ENCODE results near the gene KAT2A.

- TF ChIP-seq, protein P1, sequence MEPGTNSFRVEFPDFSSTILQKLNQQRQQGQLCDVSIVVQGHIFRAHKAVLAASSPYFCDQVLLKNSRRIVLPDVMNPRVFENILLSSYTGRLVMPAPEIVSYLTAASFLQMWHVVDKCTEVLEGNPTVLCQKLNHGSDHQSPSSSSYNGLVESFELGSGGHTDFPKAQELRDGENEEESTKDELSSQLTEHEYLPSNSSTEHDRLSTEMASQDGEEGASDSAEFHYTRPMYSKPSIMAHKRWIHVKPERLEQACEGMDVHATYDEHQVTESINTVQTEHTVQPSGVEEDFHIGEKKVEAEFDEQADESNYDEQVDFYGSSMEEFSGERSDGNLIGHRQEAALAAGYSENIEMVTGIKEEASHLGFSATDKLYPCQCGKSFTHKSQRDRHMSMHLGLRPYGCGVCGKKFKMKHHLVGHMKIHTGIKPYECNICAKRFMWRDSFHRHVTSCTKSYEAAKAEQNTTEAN (CRISPR knock-in tag; IDR thresholded peaks at IDR 0.05): no peak
- TF ChIP-seq CTCF (IDR thresholded peaks at IDR 0.05): no peak
- TF ChIP-seq, protein P2, sequence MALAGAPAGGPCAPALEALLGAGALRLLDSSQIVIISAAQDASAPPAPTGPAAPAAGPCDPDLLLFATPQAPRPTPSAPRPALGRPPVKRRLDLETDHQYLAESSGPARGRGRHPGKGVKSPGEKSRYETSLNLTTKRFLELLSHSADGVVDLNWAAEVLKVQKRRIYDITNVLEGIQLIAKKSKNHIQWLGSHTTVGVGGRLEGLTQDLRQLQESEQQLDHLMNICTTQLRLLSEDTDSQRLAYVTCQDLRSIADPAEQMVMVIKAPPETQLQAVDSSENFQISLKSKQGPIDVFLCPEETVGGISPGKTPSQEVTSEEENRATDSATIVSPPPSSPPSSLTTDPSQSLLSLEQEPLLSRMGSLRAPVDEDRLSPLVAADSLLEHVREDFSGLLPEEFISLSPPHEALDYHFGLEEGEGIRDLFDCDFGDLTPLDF (CRISPR knock-in tag; IDR thresholded peaks at IDR 0.05): no peak
- TF ChIP-seq, protein P3, sequence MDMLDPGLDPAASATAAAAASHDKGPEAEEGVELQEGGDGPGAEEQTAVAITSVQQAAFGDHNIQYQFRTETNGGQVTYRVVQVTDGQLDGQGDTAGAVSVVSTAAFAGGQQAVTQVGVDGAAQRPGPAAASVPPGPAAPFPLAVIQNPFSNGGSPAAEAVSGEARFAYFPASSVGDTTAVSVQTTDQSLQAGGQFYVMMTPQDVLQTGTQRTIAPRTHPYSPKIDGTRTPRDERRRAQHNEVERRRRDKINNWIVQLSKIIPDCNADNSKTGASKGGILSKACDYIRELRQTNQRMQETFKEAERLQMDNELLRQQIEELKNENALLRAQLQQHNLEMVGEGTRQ (CRISPR knock-in tag; IDR thresholded peaks at IDR 0.05): no peak
- TF ChIP-seq, protein P4, sequence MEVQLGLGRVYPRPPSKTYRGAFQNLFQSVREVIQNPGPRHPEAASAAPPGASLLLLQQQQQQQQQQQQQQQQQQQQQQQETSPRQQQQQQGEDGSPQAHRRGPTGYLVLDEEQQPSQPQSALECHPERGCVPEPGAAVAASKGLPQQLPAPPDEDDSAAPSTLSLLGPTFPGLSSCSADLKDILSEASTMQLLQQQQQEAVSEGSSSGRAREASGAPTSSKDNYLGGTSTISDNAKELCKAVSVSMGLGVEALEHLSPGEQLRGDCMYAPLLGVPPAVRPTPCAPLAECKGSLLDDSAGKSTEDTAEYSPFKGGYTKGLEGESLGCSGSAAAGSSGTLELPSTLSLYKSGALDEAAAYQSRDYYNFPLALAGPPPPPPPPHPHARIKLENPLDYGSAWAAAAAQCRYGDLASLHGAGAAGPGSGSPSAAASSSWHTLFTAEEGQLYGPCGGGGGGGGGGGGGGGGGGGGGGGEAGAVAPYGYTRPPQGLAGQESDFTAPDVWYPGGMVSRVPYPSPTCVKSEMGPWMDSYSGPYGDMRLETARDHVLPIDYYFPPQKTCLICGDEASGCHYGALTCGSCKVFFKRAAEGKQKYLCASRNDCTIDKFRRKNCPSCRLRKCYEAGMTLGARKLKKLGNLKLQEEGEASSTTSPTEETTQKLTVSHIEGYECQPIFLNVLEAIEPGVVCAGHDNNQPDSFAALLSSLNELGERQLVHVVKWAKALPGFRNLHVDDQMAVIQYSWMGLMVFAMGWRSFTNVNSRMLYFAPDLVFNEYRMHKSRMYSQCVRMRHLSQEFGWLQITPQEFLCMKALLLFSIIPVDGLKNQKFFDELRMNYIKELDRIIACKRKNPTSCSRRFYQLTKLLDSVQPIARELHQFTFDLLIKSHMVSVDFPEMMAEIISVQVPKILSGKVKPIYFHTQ (CRISPR knock-in tag; IDR thresholded peaks at IDR 0.05): no peak
- no peak for TF ChIP-seq ZNF263 (CRISPR knock-in tag; IDR thresholded peaks at IDR 0.05; ENCODE audit: low read depth)
- TF ChIP-seq IRF2 (CRISPR knock-in tag; IDR thresholded peaks at IDR 0.05; ENCODE audit: borderline replicate concordance, low read depth): no peak
Measured at GRCh38 chr17:42075789-42076188, 45.4 kb downstream of the KAT2A start.
